Activated T-cell treated with anti-CD3 and anti-CD28 coated beads, Interleukin-2, amount 50 U/mL, for 72 hours (primary cell): Measurements from ENCODE around the gene OR2S2. TPM values are rescaled to one million over a fixed set of nuclear protein-coding genes. Genes with fewer than 3 reads are reported as not detected.
A peak's percentile ranks its signal among the peaks of the same experiment; 100 is the strongest.

Experiments
- ATAC-seq, 2 donors: fragments of 150-1000 bp; cut with Tn5 transposase; replicated peaks in 1 of 2; 2 replicates each; pipeline ENCODE4 v1.10.0; 2021; ENCODE audit warnings: moderate library complexity in 2 of 2, mild to moderate bottlenecking in 1 of 2
- DNase-seq, 2 donors: peaks; one replicate each; pipeline ENCODE4 v3.0.0; 2021 to 2022; ENCODE audit warnings: mixed read lengths in 1 of 2
- H3K27ac Mint-ChIP-seq: one replicate; pipeline ENCODE4 v1.8.0; 2022; ENCODE audit warnings: mild to moderate bottlenecking, moderate library complexity, mixed read lengths
- H3K27me3 Mint-ChIP-seq: one replicate; pipeline ENCODE4 v1.8.0; 2022; ENCODE audit warnings: low read depth, mixed read lengths
- H3K36me3 Mint-ChIP-seq, 2 donors: one replicate each; pipeline ENCODE4 v1.8.0; 2022; ENCODE audit warnings: mixed read lengths in 2 of 2, mild to moderate bottlenecking in 1 of 2; ENCODE audit not compliant: insufficient read depth in 2 of 2
- H3K4me1 Mint-ChIP-seq: one replicate; pipeline ENCODE4 v1.8.0; 2022; ENCODE audit warnings: low read depth, mixed read lengths
- H3K4me3 Mint-ChIP-seq, 2 donors: one replicate each; pipeline ENCODE4 v1.8.0; 2022; ENCODE audit warnings: mild to moderate bottlenecking in 2 of 2, mixed read lengths in 2 of 2, moderate library complexity in 2 of 2
- H3K9me3 Mint-ChIP-seq, 2 donors: one replicate each; pipeline ENCODE4 v1.8.0; 2022; ENCODE audit warnings: mixed read lengths in 2 of 2
- total RNA-seq, 2 donors: library from RNA; stranded (reverse); gene quantifications; one replicate each; pipeline ENCODE4 v1.2.3, GENCODE V29; 2022

OR2S2 gene
- total RNA-seq, 2 donors from 2014 or later: not detected

DNA sequence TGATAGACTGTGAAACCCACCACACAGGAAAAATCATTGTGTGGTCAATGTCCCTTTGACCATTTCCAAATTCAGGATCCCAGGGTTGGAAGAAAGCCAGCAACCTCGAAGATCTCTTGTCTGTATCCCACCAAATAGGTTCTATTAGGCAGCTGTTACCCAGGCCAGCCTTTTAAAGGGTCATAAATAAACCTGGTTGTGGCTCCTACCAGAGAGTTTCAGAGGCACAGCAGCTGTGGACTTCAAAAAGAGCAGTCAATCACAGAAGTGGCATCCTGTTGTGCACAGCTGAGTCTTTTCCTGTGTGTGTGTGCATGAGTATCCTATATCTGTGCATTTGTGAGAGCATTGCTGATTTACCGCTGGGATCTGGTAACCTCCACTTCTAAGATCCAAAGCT, 23.7 kb upstream of the OR2S2 start:
- peaks cover 0 to 2% of the 10 kb centered on the region in 2 donors for H3K36me3 Mint-ChIP-seq
- H3K9me3 Mint-ChIP-seq: peaks cover 0 to 3% of the 10 kb centered on the region in 2 donors
- no peak for ATAC-seq
- no peaks in the 10 kb centered on the region for H3K4me1 Mint-ChIP-seq
- H3K27ac Mint-ChIP-seq: no peak overlapping the region
- H3K4me3 Mint-ChIP-seq: no peak overlapping the region
- peaks cover 57% of the 10 kb centered on the region for H3K27me3 Mint-ChIP-seq
- no peak for DNase-seq

GRCh38 chr9:35980289-35981011, 22.5 kb upstream of the OR2S2 start:
- DNase-seq (no peak), ATAC-seq (no peak)
- no peaks in the 10 kb centered on the region for H3K4me1 Mint-ChIP-seq
- H3K4me3 Mint-ChIP-seq: no peak overlapping the region
- H3K27me3 Mint-ChIP-seq: peaks cover 67% of the 10 kb centered on the region
- H3K9me3 Mint-ChIP-seq: peaks cover 7 to 10% of the 10 kb centered on the region in 2 donors
- H3K36me3 Mint-ChIP-seq: peaks cover 6 to 10% of the 10 kb centered on the region in 2 donors
- no peak overlapping the region for H3K27ac Mint-ChIP-seq

- Mint-ChIP-seq H3K36me3 (peaks cover 11 to 12% of the 10 kb centered on the region in 2 donors), H3K9me3 (peaks cover 13 to 15% of the 10 kb centered on the region in 2 donors), H3K27ac (no peak overlapping the region), H3K4me3 (no peak overlapping the region), H3K27me3 (peaks cover 66% of the 10 kb centered on the region), H3K4me1 (no peaks in the 10 kb centered on the region)
- no peak for ATAC-seq
- DNase-seq: no peak
Observed at GRCh38 chr9:35978792-35979191, 20.8 kb upstream of the OR2S2 start.

DNA sequence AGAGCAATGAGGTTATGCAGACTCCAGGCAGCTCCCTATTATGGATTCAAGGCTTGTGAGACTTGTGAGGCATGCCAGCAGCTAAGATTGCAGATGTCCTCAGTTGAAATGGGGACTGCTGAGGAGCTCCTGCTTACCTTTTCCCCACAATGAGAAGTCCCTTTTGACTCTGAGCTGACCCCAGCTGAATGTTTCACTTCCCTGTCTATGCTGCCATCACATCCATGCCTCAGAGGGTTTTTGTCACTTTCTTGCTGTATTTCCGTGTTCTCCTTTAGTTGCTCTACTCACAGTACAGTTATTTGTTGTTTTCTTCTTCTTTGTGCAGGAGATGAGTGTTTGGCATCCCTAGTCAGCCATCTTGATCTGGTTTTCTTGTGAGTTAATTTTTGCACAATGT, 18.8 kb upstream of the OR2S2 start:
- Mint-ChIP-seq H3K4me1 (no peaks in the 10 kb centered on the region), H3K9me3 (peaks cover 13 to 15% of the 10 kb centered on the region in 2 donors), H3K4me3 (no peak overlapping the region), H3K36me3 (peaks cover 11 to 12% of the 10 kb centered on the region in 2 donors), H3K27ac (no peak overlapping the region), H3K27me3 (peaks cover 76% of the 10 kb centered on the region)
- ATAC-seq (no peak), DNase-seq (no peak)

DNA sequence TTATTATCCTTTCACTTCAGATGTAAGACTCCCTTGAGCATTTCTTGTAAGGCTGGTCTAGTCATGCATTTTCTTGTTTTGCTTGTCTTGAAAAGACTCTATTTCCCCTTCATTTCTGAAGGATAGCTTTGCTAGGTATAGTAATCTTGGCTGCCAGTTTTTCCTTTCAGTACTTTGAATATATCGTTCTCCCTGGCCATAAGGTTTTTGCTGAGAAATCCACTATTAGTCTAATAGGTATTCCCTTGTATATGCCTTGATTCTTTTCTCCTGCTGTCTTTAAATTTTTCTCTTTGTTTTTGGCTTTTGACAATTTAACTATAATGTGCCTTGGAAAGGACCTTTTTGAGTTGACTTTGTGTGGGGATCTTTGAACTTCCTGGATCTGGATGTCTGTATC, 16.8 kb upstream of the OR2S2 start:
- Mint-ChIP-seq H3K4me3 (no peak overlapping the region), H3K27ac (no peak overlapping the region), H3K9me3 (peaks cover 13 to 15% of the 10 kb centered on the region in 2 donors), H3K36me3 (peaks cover 11 to 12% of the 10 kb centered on the region in 2 donors), H3K4me1 (no peaks in the 10 kb centered on the region), H3K27me3 (peaks cover 69% of the 10 kb centered on the region)
- DNase-seq (no peak), ATAC-seq (no peak)

GRCh38 chr9:35972093-35972492, 14.1 kb upstream of the OR2S2 start:
- H3K4me3 Mint-ChIP-seq: peak overlapping the region; percentile 53 to 58
- no peaks in the 10 kb centered on the region for H3K4me1 Mint-ChIP-seq
- peak; percentile 15 to 36 for DNase-seq
- H3K27me3 Mint-ChIP-seq: peaks cover 51% of the 10 kb centered on the region
- peaks cover 11 to 12% of the 10 kb centered on the region in 2 donors for H3K36me3 Mint-ChIP-seq
- peaks cover 13 to 15% of the 10 kb centered on the region in 2 donors for H3K9me3 Mint-ChIP-seq
- H3K27ac Mint-ChIP-seq: no peak overlapping the region
- ATAC-seq: peak; percentile 49 to 73

DNA sequence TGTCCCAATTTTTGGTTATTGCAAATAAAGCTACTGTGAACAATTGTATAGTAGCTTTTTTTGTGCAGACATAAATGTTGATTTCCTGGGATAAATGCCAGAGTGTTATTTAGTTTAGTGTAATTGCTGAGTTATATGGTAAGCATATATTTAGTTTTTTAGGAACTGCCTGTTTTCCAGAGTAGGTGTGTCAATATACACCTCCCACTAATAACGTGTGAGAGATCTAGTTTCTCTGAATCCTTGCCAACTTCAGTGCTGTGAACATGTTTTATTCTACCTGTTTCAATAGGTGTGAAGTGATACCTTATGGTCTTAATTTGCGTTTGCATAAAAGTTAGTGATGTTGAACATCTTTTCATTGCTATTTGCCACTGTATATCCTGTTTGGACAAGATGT, 9.1 kb upstream of the OR2S2 start:
- H3K36me3 Mint-ChIP-seq: no peaks in the 10 kb centered on the region
- no peak for DNase-seq
- no peak for ATAC-seq
- H3K4me3 Mint-ChIP-seq: no peak overlapping the region
- no peaks in the 10 kb centered on the region for H3K4me1 Mint-ChIP-seq
- no peaks in the 10 kb centered on the region for H3K9me3 Mint-ChIP-seq
- peaks cover 33% of the 10 kb centered on the region for H3K27me3 Mint-ChIP-seq
- no peak overlapping the region for H3K27ac Mint-ChIP-seq

- no peaks in the 10 kb centered on the region for H3K9me3 Mint-ChIP-seq
- H3K27ac Mint-ChIP-seq: no peak overlapping the region
- no peaks in the 10 kb centered on the region for H3K4me1 Mint-ChIP-seq
- ATAC-seq (no peak), DNase-seq (no peak)
- no peaks in the 10 kb centered on the region for H3K36me3 Mint-ChIP-seq
- H3K27me3 Mint-ChIP-seq: peaks cover 27% of the 10 kb centered on the region
- no peak overlapping the region for H3K4me3 Mint-ChIP-seq
Observed at GRCh38 chr9:35966433-35966832, 8.5 kb upstream of the OR2S2 start.

DNA sequence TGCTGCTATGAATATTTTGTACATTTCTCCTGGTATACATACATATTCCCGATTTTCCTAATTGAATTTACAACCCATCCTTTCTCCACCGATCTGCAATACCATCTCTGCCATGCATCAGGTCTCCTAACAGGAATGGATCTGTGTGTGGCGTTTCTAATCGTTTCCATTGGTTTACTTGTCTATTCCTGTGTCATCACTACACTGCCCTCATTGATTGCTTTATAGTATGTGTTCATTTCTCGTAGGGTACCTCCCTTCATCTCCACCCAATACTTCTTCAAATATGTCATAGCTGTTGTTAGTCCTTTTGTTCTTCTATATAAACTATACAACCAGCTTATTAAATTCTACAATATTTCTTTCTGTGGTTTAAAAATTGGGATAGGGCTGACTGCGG, 7.1 kb upstream of the OR2S2 start:
- Mint-ChIP-seq H3K4me1 (no peaks in the 10 kb centered on the region), H3K4me3 (no peak overlapping the region), H3K27ac (no peak overlapping the region), H3K27me3 (peaks cover 23% of the 10 kb centered on the region), H3K9me3 (no peaks in the 10 kb centered on the region), H3K36me3 (no peaks in the 10 kb centered on the region)
- ATAC-seq: no peak
- DNase-seq: no peak

DNA sequence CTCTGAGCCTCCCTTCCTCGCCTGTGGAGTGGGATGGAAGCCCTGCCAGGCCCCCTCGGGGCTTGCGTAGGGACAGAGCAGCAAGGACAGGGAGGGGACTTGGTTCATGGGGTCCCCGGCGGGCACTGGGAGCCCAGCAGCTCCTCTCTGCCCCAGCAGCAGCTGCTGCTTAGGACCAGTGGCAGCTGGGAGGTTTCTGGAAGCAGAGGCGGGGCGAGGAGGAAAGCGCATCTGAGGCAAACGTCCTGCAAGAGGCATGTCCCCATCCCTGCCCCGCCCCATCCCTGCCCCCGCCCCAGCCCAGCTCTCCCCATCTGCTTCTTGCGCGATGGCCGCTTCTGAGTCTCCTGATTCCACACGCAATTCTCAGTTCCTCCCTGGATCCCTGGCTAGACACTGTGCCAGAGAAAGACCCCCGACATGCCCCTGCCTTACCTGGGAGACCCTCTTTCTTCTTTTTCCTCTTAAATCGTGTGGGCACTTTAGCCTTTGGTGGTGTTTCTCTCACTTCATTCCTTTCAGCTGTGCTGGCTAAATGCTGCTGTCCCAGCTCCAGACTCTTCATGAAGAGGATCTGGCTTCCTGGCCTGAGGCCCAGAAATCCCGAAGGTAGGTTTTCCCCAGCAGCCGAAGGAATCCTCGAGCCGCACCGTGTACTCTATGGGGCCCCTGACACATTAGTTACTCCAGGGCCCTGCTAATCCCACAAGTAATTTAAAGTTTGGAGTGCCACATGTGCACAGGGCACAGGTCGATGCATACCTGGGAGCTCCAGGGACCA, 4.4 kb upstream of the OR2S2 start:
- H3K36me3 Mint-ChIP-seq: no peaks in the 10 kb centered on the region
- no peak for ATAC-seq
- peaks cover 29% of the 10 kb centered on the region for H3K27me3 Mint-ChIP-seq
- no peak overlapping the region for H3K4me3 Mint-ChIP-seq
- no peak for DNase-seq
- no peaks in the 10 kb centered on the region for H3K4me1 Mint-ChIP-seq
- no peak overlapping the region for H3K27ac Mint-ChIP-seq
- no peaks in the 10 kb centered on the region for H3K9me3 Mint-ChIP-seq

GRCh38 chr9:35960039-35960655, 2.2 kb upstream of the OR2S2 start:
- DNase-seq (no peak), ATAC-seq (no peak)
- H3K9me3 Mint-ChIP-seq: no peaks in the 10 kb centered on the region
- H3K27ac Mint-ChIP-seq: no peak overlapping the region
- no peak overlapping the region for H3K4me3 Mint-ChIP-seq
- peaks cover 27% of the 10 kb centered on the region for H3K27me3 Mint-ChIP-seq
- H3K36me3 Mint-ChIP-seq: no peaks in the 10 kb centered on the region
- H3K4me1 Mint-ChIP-seq: no peaks in the 10 kb centered on the region

DNA sequence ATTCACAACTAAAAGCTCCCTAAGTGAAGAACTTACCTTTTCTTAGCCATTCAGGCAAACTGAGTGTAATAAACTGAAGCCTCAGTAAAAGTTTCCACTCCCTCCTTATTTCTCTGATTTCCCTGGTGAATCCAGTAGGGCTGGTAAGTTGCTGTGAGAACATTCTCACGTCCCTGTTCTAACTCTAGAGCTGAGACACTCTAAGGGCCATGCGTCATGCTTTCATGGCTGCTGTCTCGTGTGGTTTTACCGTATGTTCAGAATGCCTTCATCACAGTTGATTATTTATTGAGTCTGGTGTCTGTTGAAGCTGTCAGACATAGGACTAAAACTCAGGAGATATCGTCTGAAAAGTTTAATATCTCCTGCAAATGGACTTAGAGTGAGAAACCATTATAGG, 1.3 kb downstream of the OR2S2 start:
- DNase-seq (no peak), ATAC-seq (no peak)
- peaks cover 22% of the 10 kb centered on the region for H3K27me3 Mint-ChIP-seq
- no peaks in the 10 kb centered on the region for H3K36me3 Mint-ChIP-seq
- H3K4me1 Mint-ChIP-seq: peaks cover 6% of the 10 kb centered on the region
- H3K27ac Mint-ChIP-seq: no peak overlapping the region
- H3K9me3 Mint-ChIP-seq: no peaks in the 10 kb centered on the region
- no peak overlapping the region for H3K4me3 Mint-ChIP-seq

- H3K4me1 Mint-ChIP-seq: peaks cover 6% of the 10 kb centered on the region
- ATAC-seq (peak; percentile 67 to 70), DNase-seq (peak; percentile 42 to 53)
- H3K27ac Mint-ChIP-seq: no peak overlapping the region
- H3K9me3 Mint-ChIP-seq: no peaks in the 10 kb centered on the region
- H3K27me3 Mint-ChIP-seq: peaks cover 22% of the 10 kb centered on the region
- H3K36me3 Mint-ChIP-seq: no peaks in the 10 kb centered on the region
- H3K4me3 Mint-ChIP-seq: no peak overlapping the region
Observed at GRCh38 chr9:35954942-35955546, 2.9 kb downstream of the OR2S2 start.
